ENCODE results near the gene HLTF.
A peak's percentile ranks its signal among the peaks of the same experiment; 100 is the strongest.
"Not testable (repeated sequence)": the region's sequence is repeated elsewhere in the genome, so short reads cannot be mapped to it uniquely, and the experiment has no call there.

The HLTF gene

GRCh38 chr3:149015393-149015792 lies 70.9 kb downstream of the HLTF start:
- DNase-seq, result no peak

GRCh38 chr3:149013726-149014125 lies 72.6 kb downstream of the HLTF start:
- DNase-seq, result no peak

- no peak for DNase-seq
These were observed 74.7 kb downstream of the HLTF start for GRCh38 chr3:149011676-149012075.

GRCh38 chr3:149010966-149011365 lies 75.4 kb downstream of the HLTF start:
- no peak for DNase-seq

- no peak for DNase-seq
These were observed 75.8 kb downstream of the HLTF start for GRCh38 chr3:149010504-149010951.

GRCh38 chr3:149009732-149010131 lies 76.6 kb downstream of the HLTF start:
- no peak for DNase-seq

GRCh38 chr3:149007567-149008257 lies 78.6 kb downstream of the HLTF start:
- no peak for DNase-seq

GRCh38 chr3:149005416-149005815 lies 80.9 kb downstream of the HLTF start:
- no peak for DNase-seq

- no peak for DNase-seq
These were observed 81.7 kb downstream of the HLTF start for GRCh38 chr3:149004622-149005021.

GRCh38 chr3:149003653-149004305 lies 82.6 kb downstream of the HLTF start:
- no peak for DNase-seq

- no peak for DNase-seq
These were observed 84.6 kb downstream of the HLTF start for GRCh38 chr3:149001727-149002126.

- DNase-seq, result peak; percentile 69
These were observed 86.1 kb downstream of the HLTF start for GRCh38 chr3:149000206-149000745.

GRCh38 chr3:148999806-149000205 lies 86.5 kb downstream of the HLTF start:
- DNase-seq, result no peak

GRCh38 chr3:148998715-148999423 lies 87.5 kb downstream of the HLTF start:
- peak; percentile 32 for DNase-seq

- DNase-seq, result no peak
These were observed 88.0 kb downstream of the HLTF start for GRCh38 chr3:148998297-148998696.

- DNase-seq, result no peak
These were observed 88.7 kb downstream of the HLTF start for GRCh38 chr3:148997623-148998022.

- DNase-seq, result no peak
These were observed 93.6 kb downstream of the HLTF start for GRCh38 chr3:148992635-148993255.

- DNase-seq, result peak; percentile 47
These were observed 94.2 kb downstream of the HLTF start for GRCh38 chr3:148992027-148992634.

GRCh38 chr3:148991219-148992026 lies 94.9 kb downstream of the HLTF start, which contains the start of gene GYG1:
GYG1 (plus strand) TSS chr3:148991540; CDS start chr3:148991641, 101 bp downstream.
- peak; percentile 78 for DNase-seq

- DNase-seq, result peak; percentile 88
These were observed 96.1 kb downstream of the HLTF start for GRCh38 chr3:148990236-148990635.

GRCh38 chr3:148987551-148987950 lies 98.8 kb downstream of the HLTF start:
- DNase-seq, result not testable (repeated sequence)

- no peak for DNase-seq
These were observed 105.1 kb downstream of the HLTF start for GRCh38 chr3:148981273-148981672.

Data from inflammatory macrophage treated with lipopolysaccharide for 4 hours (primary cell).